AG10803 (cell line): ENCODE results near the gene CLMN.

Source experiments
- DNase-seq: peaks from one replicate; pipeline ENCODE4 v3.0.0; 2010; ENCODE audit warnings: low read depth
- H3K4me3 ChIP-seq: 2 replicates; pipeline ENCODE4 v1.5.1; 2011; ENCODE audit warnings: mild to moderate bottlenecking, low read length, control low read depth
- TF ChIP-seq, protein P1 (sequence below): conservative IDR thresholded peaks from 2 replicates; pipeline ENCODE4 v1.5.1; 2011; ENCODE audit warnings: mild to moderate bottlenecking, low read length, control low read depth, inconsistent platforms

Gene CLMN

DNA sequence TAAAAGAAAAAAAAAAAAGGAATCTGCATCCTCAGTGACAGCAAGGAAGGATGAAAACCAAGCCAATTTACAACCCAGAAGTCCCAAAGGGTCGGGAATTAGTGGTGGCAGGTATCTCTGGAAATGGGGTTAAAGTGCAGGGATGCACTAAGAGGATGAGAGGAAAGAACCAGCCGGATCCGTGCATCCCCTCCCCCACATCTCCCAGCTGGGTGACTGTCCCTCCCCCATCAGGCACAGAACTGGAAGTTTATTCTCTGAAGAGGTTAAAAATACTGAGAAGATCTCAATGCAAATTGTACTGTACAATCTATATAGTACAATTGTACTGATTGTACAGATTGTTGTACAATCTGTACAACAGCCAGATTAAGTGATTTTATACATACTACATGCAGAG is 15.4 kb downstream of the CLMN start:
- DNase-seq, result no peak
- no peak overlapping the region for H3K4me3 ChIP-seq
- TF ChIP-seq, protein P1, sequence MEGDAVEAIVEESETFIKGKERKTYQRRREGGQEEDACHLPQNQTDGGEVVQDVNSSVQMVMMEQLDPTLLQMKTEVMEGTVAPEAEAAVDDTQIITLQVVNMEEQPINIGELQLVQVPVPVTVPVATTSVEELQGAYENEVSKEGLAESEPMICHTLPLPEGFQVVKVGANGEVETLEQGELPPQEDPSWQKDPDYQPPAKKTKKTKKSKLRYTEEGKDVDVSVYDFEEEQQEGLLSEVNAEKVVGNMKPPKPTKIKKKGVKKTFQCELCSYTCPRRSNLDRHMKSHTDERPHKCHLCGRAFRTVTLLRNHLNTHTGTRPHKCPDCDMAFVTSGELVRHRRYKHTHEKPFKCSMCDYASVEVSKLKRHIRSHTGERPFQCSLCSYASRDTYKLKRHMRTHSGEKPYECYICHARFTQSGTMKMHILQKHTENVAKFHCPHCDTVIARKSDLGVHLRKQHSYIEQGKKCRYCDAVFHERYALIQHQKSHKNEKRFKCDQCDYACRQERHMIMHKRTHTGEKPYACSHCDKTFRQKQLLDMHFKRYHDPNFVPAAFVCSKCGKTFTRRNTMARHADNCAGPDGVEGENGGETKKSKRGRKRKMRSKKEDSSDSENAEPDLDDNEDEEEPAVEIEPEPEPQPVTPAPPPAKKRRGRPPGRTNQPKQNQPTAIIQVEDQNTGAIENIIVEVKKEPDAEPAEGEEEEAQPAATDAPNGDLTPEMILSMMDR, result no peak

DNA sequence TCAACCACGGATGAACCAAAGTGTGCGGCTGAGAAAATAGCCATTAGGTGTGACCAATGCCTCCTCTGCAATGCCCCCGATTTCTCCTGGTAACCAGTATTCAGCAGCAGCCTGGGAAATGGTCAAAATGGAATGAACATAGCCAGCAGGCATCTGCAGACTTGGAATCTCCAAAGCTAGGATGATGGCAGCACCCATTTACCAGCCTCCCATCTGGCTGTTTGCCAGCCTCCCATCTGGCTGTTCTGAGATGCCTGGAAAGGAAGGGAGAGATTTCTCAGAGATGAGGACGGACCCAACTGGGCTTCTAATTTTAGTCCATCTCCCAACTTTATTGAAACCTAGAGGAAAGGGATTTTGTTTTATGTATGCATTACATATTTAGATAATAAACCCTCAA is 16.2 kb downstream of the CLMN start:
- H3K4me3 ChIP-seq, result no peak overlapping the region
- no peak for DNase-seq

DNA sequence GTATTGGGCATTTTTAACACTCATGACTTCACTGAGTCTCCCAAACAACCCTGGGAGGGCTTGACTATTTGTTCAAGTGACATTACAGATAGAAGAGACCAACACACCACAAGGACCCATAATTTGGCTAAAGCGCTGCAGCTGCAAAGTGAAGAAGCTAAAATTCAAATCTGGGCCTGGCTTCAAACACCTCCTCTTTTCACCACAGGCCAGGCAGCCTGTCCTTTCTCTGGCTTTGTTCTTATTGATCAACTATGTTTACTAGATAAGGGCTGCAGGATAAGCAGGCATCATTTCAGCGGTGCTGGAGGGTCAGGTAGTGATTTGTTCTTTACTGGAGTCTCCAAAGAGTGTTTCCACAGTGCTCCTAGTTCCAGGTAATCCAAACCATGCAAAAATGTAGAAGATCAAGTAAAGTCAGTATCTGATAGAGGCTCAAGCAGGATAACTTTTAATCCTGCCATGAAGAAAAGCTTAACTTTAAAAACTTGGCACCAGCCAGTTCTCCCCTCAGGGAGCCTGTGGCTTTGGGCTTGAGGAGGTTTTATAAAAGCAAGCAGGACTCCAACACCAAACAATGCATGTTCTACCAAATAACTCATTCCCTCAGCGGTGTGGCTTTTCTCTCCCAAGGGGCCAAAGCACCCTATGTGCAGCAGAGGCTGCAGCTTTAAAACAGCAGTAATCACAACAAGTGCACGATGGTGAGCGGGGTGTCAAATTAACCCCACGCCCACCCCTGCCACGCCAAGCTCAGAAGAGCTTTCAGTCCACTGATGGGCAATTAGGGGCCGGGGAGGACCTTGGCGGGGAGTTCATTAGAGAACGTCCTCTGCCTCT is 16.8 kb downstream of the CLMN start:
- DNase-seq, result no peak
- H3K4me3 ChIP-seq, result no peak overlapping the region
- TF ChIP-seq, protein P1, result no peak

More for the DNA sequence above, 16.2 kb downstream of the CLMN start:
- TF ChIP-seq, protein P1, result no peak

DNA sequence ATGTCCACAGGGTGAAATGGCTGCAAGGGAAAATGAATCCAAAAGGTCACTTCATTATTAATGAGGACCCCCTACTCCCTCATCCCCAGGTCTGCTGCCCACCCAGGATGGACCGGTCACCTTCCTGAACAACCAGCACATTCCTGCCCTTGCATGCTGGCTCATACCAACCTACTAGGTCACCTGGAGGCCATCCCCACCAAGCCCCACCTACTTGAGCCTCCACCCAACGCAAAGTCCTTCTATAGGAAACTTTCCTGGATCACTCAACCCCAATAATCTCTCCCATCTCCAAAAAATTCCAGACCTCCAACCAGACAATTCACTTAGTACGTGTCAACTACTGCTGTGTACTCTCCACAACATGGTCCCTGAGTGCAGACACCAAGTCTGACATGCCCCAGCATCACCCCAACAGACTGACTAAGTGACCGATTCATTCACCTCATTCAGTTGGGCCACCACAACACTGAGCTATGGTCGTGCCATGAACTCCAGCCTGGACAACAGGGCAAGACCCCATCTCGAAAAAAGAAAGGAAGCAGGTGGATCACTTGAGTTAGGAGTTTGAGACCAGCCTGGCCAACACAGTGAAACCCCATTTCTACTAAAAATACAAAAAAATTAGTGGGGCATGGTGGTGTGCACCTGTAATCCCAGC is 18.1 kb downstream of the CLMN start:
- TF ChIP-seq, protein P1, result no peak

GRCh38 chr14:95300697-95301526 is 18.8 kb downstream of the CLMN start:
- TF ChIP-seq, protein P1, result no peak
- no peak overlapping the region for H3K4me3 ChIP-seq
- no peak for DNase-seq

More for the DNA sequence above, 18.1 kb downstream of the CLMN start:
- H3K4me3 ChIP-seq, result no peak overlapping the region
- DNase-seq, result no peak

GRCh38 chr14:95300002-95300696 is 19.6 kb downstream of the CLMN start:
- no peak for DNase-seq
- H3K4me3 ChIP-seq, result no peak overlapping the region
- TF ChIP-seq, protein P1, result no peak
